ENCODE data around the gene STAG1.
"Not testable (repeated sequence)": the region's sequence is repeated elsewhere in the genome, so short reads cannot be mapped to it uniquely, and the experiment has no call there.

Gene STAG1

GRCh38 chr3:136752422-136753325 is 496 bp upstream of the STAG1 start:
- Mint-ChIP-seq H3K4me3 (peak overlapping the region; percentile 86), H3K27ac (peak overlapping the region; percentile 91), H3K36me3 (ENCODE audit: low read depth) (peaks cover 4% of the 10 kb centered on the region), H3K9me3 (no peaks in the 10 kb centered on the region), H3K27me3 (ENCODE audit: low read depth) (no peaks in the 10 kb centered on the region), H3K4me1 (ENCODE audit: low read depth) (peaks cover 33% of the 10 kb centered on the region)

GRCh38 chr3:136751316-136752171 is 634 bp downstream of the STAG1 start:
- H3K9me3 Mint-ChIP-seq, result no peaks in the 10 kb centered on the region
- H3K4me1 Mint-ChIP-seq (ENCODE audit: low read depth), result peaks cover 35% of the 10 kb centered on the region
- H3K36me3 Mint-ChIP-seq (ENCODE audit: low read depth), result peaks cover 4% of the 10 kb centered on the region
- H3K27ac Mint-ChIP-seq, result peak overlapping the region; percentile 97
- H3K4me3 Mint-ChIP-seq, result peak overlapping the region; percentile 92
- no peaks in the 10 kb centered on the region for H3K27me3 Mint-ChIP-seq (ENCODE audit: low read depth)

GRCh38 chr3:136750897-136751315 is 1.3 kb downstream of the STAG1 start:
- Mint-ChIP-seq H3K4me1 (ENCODE audit: low read depth) (peaks cover 39% of the 10 kb centered on the region), H3K27me3 (ENCODE audit: low read depth) (no peaks in the 10 kb centered on the region), H3K4me3 (peak overlapping the region; percentile 92), H3K27ac (peak overlapping the region; percentile 97), H3K9me3 (no peaks in the 10 kb centered on the region), H3K36me3 (ENCODE audit: low read depth) (peaks cover 4% of the 10 kb centered on the region)

- Mint-ChIP-seq H3K4me3 (peak overlapping the region; percentile 92), H3K4me1 (ENCODE audit: low read depth) (peaks cover 39% of the 10 kb centered on the region), H3K36me3 (ENCODE audit: low read depth) (peaks cover 4% of the 10 kb centered on the region), H3K27me3 (ENCODE audit: low read depth) (no peaks in the 10 kb centered on the region), H3K27ac (peak overlapping the region; percentile 97), H3K9me3 (no peaks in the 10 kb centered on the region)
These were observed 1.8 kb downstream of the STAG1 start for GRCh38 chr3:136750209-136750896.

- not testable (repeated sequence) for H3K4me3 Mint-ChIP-seq; H3K36me3 Mint-ChIP-seq (ENCODE audit: low read depth); H3K9me3 Mint-ChIP-seq; H3K27me3 Mint-ChIP-seq (ENCODE audit: low read depth); H3K27ac Mint-ChIP-seq
- H3K4me1 Mint-ChIP-seq (ENCODE audit: low read depth), result peaks cover 39% of the 10 kb centered on the region
These were observed 2.6 kb downstream of the STAG1 start for GRCh38 chr3:136749602-136750001.

GRCh38 chr3:136749091-136749490 is 3.1 kb downstream of the STAG1 start:
- Mint-ChIP-seq H3K4me1 (ENCODE audit: low read depth) (peaks cover 34% of the 10 kb centered on the region), H3K27ac (no peak overlapping the region), H3K27me3 (ENCODE audit: low read depth) (no peaks in the 10 kb centered on the region), H3K36me3 (ENCODE audit: low read depth) (peaks cover 5% of the 10 kb centered on the region), H3K4me3 (peak overlapping the region; percentile 14), H3K9me3 (no peaks in the 10 kb centered on the region)

GRCh38 chr3:136745916-136746315 is 6.3 kb downstream of the STAG1 start:
- H3K36me3 Mint-ChIP-seq (ENCODE audit: low read depth), result peaks cover 13% of the 10 kb centered on the region
- H3K27me3 Mint-ChIP-seq (ENCODE audit: low read depth), result no peaks in the 10 kb centered on the region
- H3K4me1 Mint-ChIP-seq (ENCODE audit: low read depth), result peaks cover 30% of the 10 kb centered on the region
- no peak overlapping the region for H3K4me3 Mint-ChIP-seq
- H3K27ac Mint-ChIP-seq, result no peak overlapping the region
- H3K9me3 Mint-ChIP-seq, result peaks cover 4% of the 10 kb centered on the region

GRCh38 chr3:136741063-136741462 is 11.1 kb downstream of the STAG1 start:
- peaks cover 15% of the 10 kb centered on the region for H3K4me1 Mint-ChIP-seq (ENCODE audit: low read depth)
- no peaks in the 10 kb centered on the region for H3K27me3 Mint-ChIP-seq (ENCODE audit: low read depth)
- no peak overlapping the region for H3K27ac Mint-ChIP-seq
- peaks cover 4% of the 10 kb centered on the region for H3K9me3 Mint-ChIP-seq
- peaks cover 17% of the 10 kb centered on the region for H3K36me3 Mint-ChIP-seq (ENCODE audit: low read depth)
- H3K4me3 Mint-ChIP-seq, result no peak overlapping the region

GRCh38 chr3:136740351-136740958 is 11.7 kb downstream of the STAG1 start:
- no peaks in the 10 kb centered on the region for H3K27me3 Mint-ChIP-seq (ENCODE audit: low read depth)
- H3K36me3 Mint-ChIP-seq (ENCODE audit: low read depth), result peaks cover 17% of the 10 kb centered on the region
- H3K27ac Mint-ChIP-seq, result no peak overlapping the region
- H3K9me3 Mint-ChIP-seq, result peaks cover 4% of the 10 kb centered on the region
- H3K4me1 Mint-ChIP-seq (ENCODE audit: low read depth), result peaks cover 18% of the 10 kb centered on the region
- H3K4me3 Mint-ChIP-seq, result no peak overlapping the region

- peaks cover 26% of the 10 kb centered on the region for H3K4me1 Mint-ChIP-seq (ENCODE audit: low read depth)
- not testable (repeated sequence) for H3K9me3 Mint-ChIP-seq; H3K36me3 Mint-ChIP-seq (ENCODE audit: low read depth); H3K4me3 Mint-ChIP-seq; H3K27me3 Mint-ChIP-seq (ENCODE audit: low read depth); H3K27ac Mint-ChIP-seq
These were observed 15.2 kb downstream of the STAG1 start for GRCh38 chr3:136736950-136737349.

- H3K4me1 Mint-ChIP-seq (ENCODE audit: low read depth), result peaks cover 36% of the 10 kb centered on the region
These were observed 17.1 kb downstream of the STAG1 start for GRCh38 chr3:136735103-136735502.

GRCh38 chr3:136734382-136735070 is 17.7 kb downstream of the STAG1 start:
- Mint-ChIP-seq H3K27me3 (ENCODE audit: low read depth) (no peaks in the 10 kb centered on the region), H3K4me1 (ENCODE audit: low read depth) (peaks cover 36% of the 10 kb centered on the region), H3K27ac (no peak overlapping the region), H3K4me3 (no peak overlapping the region), H3K9me3 (no peaks in the 10 kb centered on the region), H3K36me3 (ENCODE audit: low read depth) (peaks cover 6% of the 10 kb centered on the region)

More at GRCh38 chr3:136735103-136735502, 17.1 kb downstream of the STAG1 start:
- Mint-ChIP-seq H3K4me3 (no peak overlapping the region), H3K9me3 (no peaks in the 10 kb centered on the region), H3K36me3 (ENCODE audit: low read depth) (peaks cover 6% of the 10 kb centered on the region), H3K27me3 (ENCODE audit: low read depth) (no peaks in the 10 kb centered on the region), H3K27ac (no peak overlapping the region)

GRCh38 chr3:136733317-136733833 is 18.8 kb downstream of the STAG1 start:
- no peaks in the 10 kb centered on the region for H3K27me3 Mint-ChIP-seq (ENCODE audit: low read depth)
- peaks cover 6% of the 10 kb centered on the region for H3K36me3 Mint-ChIP-seq (ENCODE audit: low read depth)
- peaks cover 41% of the 10 kb centered on the region for H3K4me1 Mint-ChIP-seq (ENCODE audit: low read depth)
- no peaks in the 10 kb centered on the region for H3K9me3 Mint-ChIP-seq
- H3K4me3 Mint-ChIP-seq, result no peak overlapping the region
- H3K27ac Mint-ChIP-seq, result no peak overlapping the region
